Uterus (tissue), 4 donors: ENCODE data around the gene ACADM. TPM values are rescaled to one million over a fixed set of nuclear protein-coding genes. Genes with fewer than 3 reads are reported as not detected.

Experiments used
- DNase-seq, 2 donors: peaks; one replicate each; pipeline ENCODE4 v3.0.0-alpha.2; 2019 to 2020
- H3K27ac ChIP-seq, 2 donors: fragments of 200-600 bp; sonication (generic); 1 replicate in 1 of 2; 2 replicates in 1 of 2; pipeline ENCODE4 v1.5.1; 2016 to 2018
- H3K27me3 ChIP-seq, 2 donors: fragments of 200-600 bp; sonication (generic); one replicate each; pipeline ENCODE4 v1.5.1; 2018 to 2019; ENCODE audit warnings: control low read depth in 1 of 2
- H3K36me3 ChIP-seq, 2 donors: fragments of 200-600 bp; sonication (generic); one replicate each; pipeline ENCODE4 v1.5.1; 2019; ENCODE audit warnings: control low read depth in 1 of 2
- H3K4me1 ChIP-seq, 2 donors: fragments of 200-600 bp; sonication (generic); one replicate each; pipeline ENCODE4 v1.5.1; 2018 to 2019; ENCODE audit warnings: control low read depth in 1 of 2
- H3K4me3 ChIP-seq, 2 donors: fragments of 200-600 bp; sonication (generic); 1 replicate in 1 of 2; 2 replicates in 1 of 2; pipeline ENCODE4 v1.5.1; 2018 to 2019; ENCODE audit warnings: mild to moderate bottlenecking in 1 of 2
- H3K9me3 ChIP-seq, 2 donors: fragments of 200-600 bp; sonication (generic); one replicate each; pipeline ENCODE4 v1.5.1; 2019; ENCODE audit warnings: control low read depth in 1 of 2
- POLR2A ChIP-seq, 2 donors: fragments of 450-650 bp; IDR thresholded peaks; one replicate each; pipeline ENCODE4 v1.6.1; 2016; ENCODE audit warnings: antibody characterized with exemption in 2 of 2, mild to moderate bottlenecking in 1 of 2, moderate library complexity in 1 of 2
- intact Hi-C: fragments of 100-400 bp; cut with DNase I; formaldehyde crosslinking; loops from one replicate; pipeline ENCODE4 v1.15.1; 2023; ENCODE audit warnings: low total_unique reads
- total RNA-seq, 4 donors: library from RNA; depleted of rRNA in 3 of 4; stranded (reverse); fragments of >200 nt in 3 of 4; gene quantifications; one replicate each; pipeline versions ENCODE4 v1.1.0 to v1.2.4, GENCODE V29; 2014 to 2023
- TF ChIP-seq, protein P1 (sequence below), 4 experiments: fragments of 200-600 bp in 2 of 4; fragments of 450-650 bp in 2 of 4; sonication (generic) in 2 of 4; IDR thresholded peaks; one replicate each; pipeline ENCODE4 v1.5.1; 2016 to 2019; ENCODE audit warnings: antibody characterized with exemption in 4 of 4, mild to moderate bottlenecking in 2 of 4, moderate library complexity in 1 of 4
- donor health status: DM: yes; HTN: yes; CAD: no.

ACADM gene
- total RNA-seq, 4 donors from 2014 or later, result 44.0 to 174 (median 65.4) TPM

GRCh38 chr1:75785320-75785982 is 60.9 kb downstream of the ACADM start:
- Histone ChIP-seq H3K27me3 (no peaks in the 10 kb centered on the region), H3K27ac (peak overlapping the region; percentile 87 to 88)

DNA sequence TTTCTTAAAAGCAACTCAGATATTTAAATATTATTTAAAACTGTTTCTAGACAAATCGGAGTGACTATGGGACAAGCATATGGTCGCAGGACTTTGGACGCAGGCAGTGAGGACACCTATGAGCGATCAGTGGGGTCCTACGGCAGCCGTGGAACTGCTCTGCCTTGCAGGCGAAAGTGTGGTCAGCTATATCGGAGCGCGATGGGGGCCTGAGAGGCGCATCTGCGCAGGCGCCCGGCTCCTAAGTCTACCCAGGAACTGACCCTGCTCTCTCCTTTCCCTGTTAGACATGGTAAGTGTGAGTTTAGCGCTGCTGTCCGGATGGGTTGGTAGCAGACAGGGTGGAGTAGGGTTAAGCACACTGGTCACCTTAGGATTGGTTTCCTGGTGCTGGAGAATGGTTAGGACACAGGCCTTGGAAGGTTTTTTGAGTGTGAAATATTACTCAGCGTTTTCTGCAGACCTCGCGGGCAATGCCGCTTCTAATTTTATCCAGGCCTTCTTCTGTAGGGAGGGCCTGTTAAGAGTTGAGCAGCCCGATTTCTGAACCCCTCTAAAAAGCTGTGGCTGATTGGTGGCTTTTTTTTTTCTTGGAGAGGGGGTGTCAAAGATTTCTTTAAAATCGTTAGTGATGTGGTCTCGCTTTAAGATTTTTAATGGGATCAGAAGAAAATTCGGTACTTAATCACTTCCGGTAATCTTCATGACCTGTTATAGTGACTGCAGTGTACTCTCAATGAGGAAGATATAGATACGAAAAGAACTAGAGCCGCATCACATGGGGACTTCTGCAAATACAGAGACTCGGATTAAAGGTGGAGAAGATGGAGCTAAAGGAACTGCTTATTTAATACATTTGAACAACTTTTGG is 61.7 kb downstream of the ACADM start, which contains the start of gene RABGGTB:
TSS of gene RABGGTB (plus strand) at position 274 of the 871 bp plus-strand sequence. CDS start at position 290, 16 bp downstream.
- H3K27me3 ChIP-seq, result no peaks in the 10 kb centered on the region
- peak within 1 kb of the TSS; percentile 87 to 88 for H3K27ac ChIP-seq
- no peaks in the 10 kb centered on the region for H3K9me3 ChIP-seq
- H3K36me3 ChIP-seq, result no peaks in the 10 kb centered on the region
- peak; percentile 64 to 85 for TF ChIP-seq POLR2A (IDR thresholded peaks at IDR 0.05)
- TF ChIP-seq, protein P1, sequence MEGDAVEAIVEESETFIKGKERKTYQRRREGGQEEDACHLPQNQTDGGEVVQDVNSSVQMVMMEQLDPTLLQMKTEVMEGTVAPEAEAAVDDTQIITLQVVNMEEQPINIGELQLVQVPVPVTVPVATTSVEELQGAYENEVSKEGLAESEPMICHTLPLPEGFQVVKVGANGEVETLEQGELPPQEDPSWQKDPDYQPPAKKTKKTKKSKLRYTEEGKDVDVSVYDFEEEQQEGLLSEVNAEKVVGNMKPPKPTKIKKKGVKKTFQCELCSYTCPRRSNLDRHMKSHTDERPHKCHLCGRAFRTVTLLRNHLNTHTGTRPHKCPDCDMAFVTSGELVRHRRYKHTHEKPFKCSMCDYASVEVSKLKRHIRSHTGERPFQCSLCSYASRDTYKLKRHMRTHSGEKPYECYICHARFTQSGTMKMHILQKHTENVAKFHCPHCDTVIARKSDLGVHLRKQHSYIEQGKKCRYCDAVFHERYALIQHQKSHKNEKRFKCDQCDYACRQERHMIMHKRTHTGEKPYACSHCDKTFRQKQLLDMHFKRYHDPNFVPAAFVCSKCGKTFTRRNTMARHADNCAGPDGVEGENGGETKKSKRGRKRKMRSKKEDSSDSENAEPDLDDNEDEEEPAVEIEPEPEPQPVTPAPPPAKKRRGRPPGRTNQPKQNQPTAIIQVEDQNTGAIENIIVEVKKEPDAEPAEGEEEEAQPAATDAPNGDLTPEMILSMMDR (IDR thresholded peaks at IDR 0.05), result no peak
- peak; percentile 90 to 96 for DNase-seq
- intact Hi-C loops, result no loop called here
- peak within 1 kb of the TSS; percentile 53 to 69 for H3K4me3 ChIP-seq
- H3K4me1 ChIP-seq, result peaks cover 0 to 9% of the 10 kb centered on the region in 2 donors

More at GRCh38 chr1:75785320-75785982, 60.9 kb downstream of the ACADM start:
- no peaks in the 10 kb centered on the region for H3K9me3 ChIP-seq
- no peaks in the 10 kb centered on the region for H3K36me3 ChIP-seq
- TF ChIP-seq, protein P1 (IDR thresholded peaks at IDR 0.05), result no peak
- TF ChIP-seq POLR2A (IDR thresholded peaks at IDR 0.05), result no peak
- DNase-seq, result no peak
- H3K4me3 ChIP-seq, result peak overlapping the region; percentile 53 to 69
- intact Hi-C loops, result no loop called here
- H3K4me1 ChIP-seq, result peaks cover 0 to 9% of the 10 kb centered on the region in 2 donors

DNA sequence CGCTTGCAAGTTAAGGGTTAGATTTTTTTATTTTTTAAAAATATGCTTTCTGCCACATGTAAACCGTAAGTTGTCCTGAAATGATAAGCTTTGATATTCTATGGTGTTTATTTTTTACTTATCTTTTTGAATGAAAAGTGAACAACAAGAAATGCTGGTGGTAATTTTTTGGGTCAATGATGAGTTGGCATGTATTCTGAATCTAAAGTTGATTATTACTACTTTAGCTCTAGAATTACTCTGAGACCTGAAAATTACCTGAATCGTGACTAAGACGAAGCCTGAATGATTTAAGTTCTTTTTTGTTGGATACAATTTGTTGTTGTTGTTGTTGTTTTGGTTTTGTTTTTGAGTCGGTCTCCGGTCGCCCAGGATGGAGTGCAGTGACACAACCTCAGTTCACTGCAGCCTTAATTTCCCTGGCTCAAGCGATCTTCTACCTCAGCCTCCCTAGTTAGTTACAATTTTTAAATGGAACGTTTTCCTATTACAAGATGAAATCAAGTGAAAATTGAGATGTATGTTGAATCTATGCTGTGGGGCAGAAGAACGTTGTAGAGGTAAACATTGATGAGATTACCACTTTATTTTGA is 62.5 kb downstream of the ACADM start:
- no peak for TF ChIP-seq POLR2A (IDR thresholded peaks at IDR 0.05)
- TF ChIP-seq, protein P1 (IDR thresholded peaks at IDR 0.05), result no peak
- Histone ChIP-seq H3K27me3 (no peaks in the 10 kb centered on the region), H3K36me3 (no peaks in the 10 kb centered on the region), H3K4me1 (peaks cover 0 to 9% of the 10 kb centered on the region in 2 donors), H3K27ac (peak overlapping the region; percentile 87 to 88), H3K4me3 (peak overlapping the region; percentile 53 to 69), H3K9me3 (no peaks in the 10 kb centered on the region)
- DNase-seq, result no peak
- intact Hi-C loops, result no loop called here

DNA sequence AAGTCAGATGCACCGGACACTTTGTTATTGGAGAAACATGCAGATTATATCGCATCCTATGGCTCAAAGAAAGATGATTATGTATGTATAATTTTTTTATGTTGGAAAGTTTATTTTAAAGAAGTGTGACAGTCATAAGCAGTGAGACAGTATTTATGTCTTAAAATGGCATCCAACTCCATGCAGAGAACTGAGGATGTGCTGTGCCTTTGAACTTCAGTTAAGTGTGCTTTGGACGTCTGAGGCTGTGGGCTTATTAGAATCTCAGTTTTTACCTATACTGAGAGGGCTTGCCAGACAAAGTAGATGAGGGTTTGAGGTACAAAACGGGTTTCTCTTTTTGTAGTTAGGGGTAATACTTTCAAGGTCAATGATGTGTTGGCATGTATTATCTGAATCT is 63.0 kb downstream of the ACADM start:
- peaks cover 0 to 9% of the 10 kb centered on the region in 2 donors for H3K4me1 ChIP-seq

More for the DNA sequence above, 63.0 kb downstream of the ACADM start:
- Histone ChIP-seq H3K4me3 (peak overlapping the region; percentile 53 to 69), H3K27me3 (no peaks in the 10 kb centered on the region), H3K27ac (peak overlapping the region; percentile 25 to 88), H3K9me3 (no peaks in the 10 kb centered on the region), H3K36me3 (no peaks in the 10 kb centered on the region)
- TF ChIP-seq, protein P1 (IDR thresholded peaks at IDR 0.05), result no peak
- no peak for TF ChIP-seq POLR2A (IDR thresholded peaks at IDR 0.05)
- no peak for DNase-seq
- intact Hi-C loops, result no loop called here
